NB4 (cell line): ENCODE results near the gene MAS1L.

ENCODE experiments used
- DNase-seq: peaks from one replicate; pipeline ENCODE4 v3.0.0; 2010; ENCODE audit warnings: low read depth
- H3K4me3 ChIP-seq: one replicate; pipeline ENCODE4 v1.5.1; 2011; ENCODE audit warnings: mild to moderate bottlenecking, low read depth, low read length, moderate library complexity
- MYC ChIP-seq: IDR thresholded peaks from 2 replicates; pipeline ENCODE4 v1.6.1; 2011; ENCODE audit warnings: low read depth, low read length
- POLR2A ChIP-seq: IDR thresholded peaks from 2 replicates; pipeline ENCODE4 v1.6.1; 2011; ENCODE audit warnings: mild to moderate bottlenecking; ENCODE audit not compliant: insufficient read length; ENCODE audit errors: extremely low read depth
- TF ChIP-seq, protein P1 (sequence below): IDR thresholded peaks from 2 replicates; pipeline ENCODE4 v1.6.1; 2011; ENCODE audit warnings: low read depth, low read length
- TF ChIP-seq, protein P2 (sequence below): IDR thresholded peaks from one replicate; pipeline ENCODE4 v1.5.1; 2012; ENCODE audit warnings: low read depth, low read length

The MAS1L gene

DNA sequence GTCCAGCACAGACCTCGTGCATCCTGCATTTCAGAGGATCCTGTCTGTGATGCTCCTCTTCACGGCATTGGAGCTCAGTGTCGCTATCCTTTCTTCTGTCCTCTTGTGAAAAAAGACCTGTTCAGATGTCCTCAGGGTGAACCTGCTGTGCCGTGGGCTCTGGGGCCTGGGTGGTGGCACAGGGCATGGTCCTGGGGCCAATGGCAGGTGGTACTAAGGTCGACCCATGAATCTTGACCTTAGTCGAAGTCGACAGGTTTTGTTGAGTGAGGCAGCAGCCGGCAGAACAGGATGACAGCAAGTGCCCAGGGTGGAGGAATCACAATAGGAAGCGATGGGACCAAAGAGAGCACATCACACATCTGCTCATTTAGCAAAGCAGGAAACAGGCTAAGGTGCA, 22.0 kb upstream of the MAS1L start:
- no peak for DNase-seq
- no peak overlapping the region for H3K4me3 ChIP-seq
- TF ChIP-seq POLR2A (no peak), MYC (no peak)
- TF ChIP-seq, protein P1, sequence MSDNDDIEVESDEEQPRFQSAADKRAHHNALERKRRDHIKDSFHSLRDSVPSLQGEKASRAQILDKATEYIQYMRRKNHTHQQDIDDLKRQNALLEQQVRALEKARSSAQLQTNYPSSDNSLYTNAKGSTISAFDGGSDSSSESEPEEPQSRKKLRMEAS: no peak
- TF ChIP-seq, protein P2, sequence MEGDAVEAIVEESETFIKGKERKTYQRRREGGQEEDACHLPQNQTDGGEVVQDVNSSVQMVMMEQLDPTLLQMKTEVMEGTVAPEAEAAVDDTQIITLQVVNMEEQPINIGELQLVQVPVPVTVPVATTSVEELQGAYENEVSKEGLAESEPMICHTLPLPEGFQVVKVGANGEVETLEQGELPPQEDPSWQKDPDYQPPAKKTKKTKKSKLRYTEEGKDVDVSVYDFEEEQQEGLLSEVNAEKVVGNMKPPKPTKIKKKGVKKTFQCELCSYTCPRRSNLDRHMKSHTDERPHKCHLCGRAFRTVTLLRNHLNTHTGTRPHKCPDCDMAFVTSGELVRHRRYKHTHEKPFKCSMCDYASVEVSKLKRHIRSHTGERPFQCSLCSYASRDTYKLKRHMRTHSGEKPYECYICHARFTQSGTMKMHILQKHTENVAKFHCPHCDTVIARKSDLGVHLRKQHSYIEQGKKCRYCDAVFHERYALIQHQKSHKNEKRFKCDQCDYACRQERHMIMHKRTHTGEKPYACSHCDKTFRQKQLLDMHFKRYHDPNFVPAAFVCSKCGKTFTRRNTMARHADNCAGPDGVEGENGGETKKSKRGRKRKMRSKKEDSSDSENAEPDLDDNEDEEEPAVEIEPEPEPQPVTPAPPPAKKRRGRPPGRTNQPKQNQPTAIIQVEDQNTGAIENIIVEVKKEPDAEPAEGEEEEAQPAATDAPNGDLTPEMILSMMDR: no peak

DNA sequence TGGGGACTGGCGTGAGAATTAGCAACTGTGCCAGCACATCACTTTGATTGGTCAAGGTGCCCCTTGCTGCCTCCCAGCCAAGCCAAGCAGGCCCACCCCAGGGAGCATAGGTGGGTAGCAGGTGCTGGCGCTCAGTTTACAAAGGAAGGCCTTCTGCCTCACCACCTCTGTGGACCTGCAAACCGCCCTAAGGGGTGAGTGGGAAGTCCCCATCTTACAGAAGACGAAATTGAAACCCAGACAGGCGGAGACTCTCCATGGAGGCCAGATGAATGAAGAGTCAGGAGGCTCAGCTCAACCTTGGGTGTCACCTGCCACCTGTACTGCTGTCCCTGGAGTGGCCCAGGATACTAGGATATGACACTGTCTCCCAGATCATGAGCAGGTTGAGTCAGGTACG, 21.5 kb upstream of the MAS1L start:
- DNase-seq: no peak
- no peak overlapping the region for H3K4me3 ChIP-seq
- TF ChIP-seq MYC (no peak), POLR2A (no peak)
- TF ChIP-seq, protein P1: no peak
- TF ChIP-seq, protein P2: no peak

DNA sequence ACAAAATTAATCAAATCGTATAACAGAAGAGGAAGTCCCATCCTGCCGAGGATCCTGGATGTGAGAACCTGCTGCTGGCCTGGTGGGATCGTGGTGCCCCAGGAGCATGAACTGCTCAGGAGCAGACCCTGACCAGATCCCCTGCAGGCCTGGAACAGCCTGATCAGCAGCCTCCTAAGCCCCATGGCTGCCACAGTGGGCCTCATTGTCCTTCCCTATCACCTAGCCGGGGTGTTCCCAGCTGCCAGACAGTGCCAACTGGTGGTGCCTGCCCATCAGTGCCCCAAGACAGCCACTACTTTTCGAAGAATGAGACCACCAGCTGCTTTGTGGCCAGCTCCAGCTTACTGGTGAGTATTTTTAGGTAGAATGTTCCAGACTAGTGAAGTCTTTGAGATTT, 19.6 kb upstream of the MAS1L start:
- DNase-seq: no peak
- no peak for TF ChIP-seq POLR2A
- no peak for TF ChIP-seq MYC
- TF ChIP-seq, protein P2: no peak
- TF ChIP-seq, protein P1: no peak
- no peak overlapping the region for H3K4me3 ChIP-seq

DNA sequence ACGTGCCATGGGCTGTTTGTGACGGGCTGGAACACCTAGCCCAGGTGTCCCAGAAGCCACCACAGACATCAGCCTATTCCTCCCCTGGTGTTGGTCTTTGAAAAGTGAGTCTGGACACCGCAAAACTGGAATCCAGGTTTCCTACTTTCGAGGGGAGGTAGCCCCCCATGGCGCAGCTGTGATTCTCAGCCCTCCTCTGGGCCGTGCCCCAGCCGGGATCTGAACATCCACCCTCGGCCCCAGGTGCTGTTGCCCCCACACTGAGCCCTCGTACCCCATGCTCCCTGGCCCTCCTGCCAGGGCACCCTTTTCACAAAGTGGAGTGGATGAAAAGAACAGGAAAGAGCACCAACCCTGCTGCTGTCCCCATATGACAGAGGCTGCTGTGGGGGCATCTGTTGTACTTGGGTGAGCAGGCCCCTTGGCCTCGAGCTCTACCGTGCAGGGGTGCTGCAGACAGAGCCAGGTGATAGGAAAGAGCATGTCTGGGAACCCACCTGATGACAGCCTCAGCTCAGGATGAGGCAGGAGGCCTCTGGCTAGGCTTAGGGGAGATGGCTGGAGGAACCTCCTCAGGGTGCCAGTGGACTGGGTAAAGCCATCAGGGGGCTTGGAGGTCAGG, 18.8 kb upstream of the MAS1L start:
- no peak for DNase-seq
- no peak overlapping the region for H3K4me3 ChIP-seq
- TF ChIP-seq MYC: no peak
- TF ChIP-seq, protein P1: no peak
- TF ChIP-seq, protein P2: no peak

DNA sequence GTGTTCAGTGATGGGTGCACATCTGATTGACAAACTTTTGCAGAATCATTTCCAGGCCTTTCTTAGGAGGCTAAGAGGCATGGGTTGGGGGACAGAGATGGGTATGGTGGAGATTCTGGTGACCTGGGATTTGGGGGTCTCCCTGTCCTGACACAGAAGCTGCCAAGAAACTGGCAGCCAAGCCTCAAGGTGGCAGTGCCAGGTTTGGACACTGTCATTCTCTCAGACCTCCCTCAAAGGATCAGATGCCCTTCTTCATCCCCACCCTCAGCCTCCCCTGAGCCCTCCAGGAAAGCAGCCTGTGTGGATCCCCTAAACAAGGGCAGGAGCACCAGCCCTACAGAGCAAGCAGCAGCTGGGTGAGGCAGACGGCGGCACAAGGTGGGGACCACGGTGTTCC, 18.1 kb upstream of the MAS1L start:
- H3K4me3 ChIP-seq: no peak overlapping the region
- DNase-seq: no peak
- TF ChIP-seq POLR2A: no peak
- TF ChIP-seq, protein P2: no peak
- no peak for TF ChIP-seq MYC
- TF ChIP-seq, protein P1: no peak
